Transverse colon (tissue), 4 donors: ENCODE results near the gene PPP1R12B.

Source experiments
- CTCF ChIP-seq, 5 experiments: fragments of 200-600 bp in 3 of 5; fragments of 450-650 bp in 2 of 5; sonication (generic) in 3 of 5; IDR thresholded peaks; 1 replicate in 2 of 5; 2 replicates in 3 of 5; pipeline ENCODE4 v1.5.1; 2016 to 2017; ENCODE audit warnings: antibody characterized with exemption in 5 of 5, inconsistent platforms in 3 of 5, mild to moderate bottlenecking in 2 of 5, moderate library complexity in 1 of 5
- EP300 ChIP-seq: sonication (generic); formaldehyde crosslinking; IDR thresholded peaks from one replicate; pipeline ENCODE4 v1.6.1; 2017; ENCODE audit warnings: antibody characterized with exemption, low read depth
- POLR2A ChIP-seq: fragments of 450-650 bp; IDR thresholded peaks from one replicate; pipeline ENCODE4 v1.6.1; 2016; ENCODE audit warnings: antibody characterized with exemption, mild to moderate bottlenecking, moderate library complexity
- POLR2AphosphoS5 ChIP-seq, 3 donors: sonication (generic); formaldehyde crosslinking; IDR thresholded peaks; one replicate each; pipeline ENCODE4 v1.6.1; 2016; ENCODE audit warnings: antibody characterized with exemption in 3 of 3

GRCh38 chr1:202585590-202585933 lies 237.1 kb downstream of the PPP1R12B start:
- TF ChIP-seq EP300 (no peak), POLR2A (no peak), POLR2AphosphoS5 (IDR thresholded peaks at IDR 0.05) (no peak), CTCF (IDR thresholded peaks at IDR 0.05) (no peak)
